Measurements from ENCODE around the gene TNS1. TPM values are rescaled to one million over a fixed set of nuclear protein-coding genes. Genes with fewer than 3 reads are reported as not detected.

TNS1 gene
- total RNA-seq, 1 donor from 2014 or later: 206 TPM

DNA sequence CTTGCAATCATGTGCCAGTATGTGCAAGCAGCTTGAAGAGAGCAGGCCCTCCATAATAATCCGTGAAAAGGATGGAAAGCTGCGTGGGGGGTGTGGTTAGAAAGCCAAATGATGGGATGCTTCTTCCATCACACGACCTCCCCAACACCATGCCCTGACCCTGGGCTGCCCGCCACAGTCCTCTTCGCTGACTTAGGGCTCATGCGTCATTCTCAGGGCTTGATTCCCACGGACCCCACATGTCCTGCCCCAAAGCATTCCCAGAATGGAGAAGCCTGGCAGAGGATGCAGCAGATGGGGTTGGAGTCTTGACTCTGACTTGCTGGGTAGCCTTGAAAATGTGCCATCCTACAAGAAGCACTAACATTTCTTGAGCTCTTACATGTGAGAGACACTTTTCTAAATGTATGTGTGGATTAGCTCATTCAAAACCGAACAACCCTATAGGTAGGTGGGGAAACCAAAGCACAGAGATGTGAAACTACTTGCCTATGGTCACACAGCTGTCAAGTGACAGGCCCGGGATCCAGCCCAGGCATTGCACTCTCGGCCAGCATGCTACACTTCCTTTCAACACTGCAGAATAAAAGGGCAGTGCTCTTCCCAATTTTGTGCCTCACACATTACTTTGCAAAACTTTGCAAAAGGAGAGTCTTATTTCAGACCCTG is 3.7 kb downstream of the TNS1 start:
- DNase-seq (ENCODE audit: low read depth): no peak

DNA sequence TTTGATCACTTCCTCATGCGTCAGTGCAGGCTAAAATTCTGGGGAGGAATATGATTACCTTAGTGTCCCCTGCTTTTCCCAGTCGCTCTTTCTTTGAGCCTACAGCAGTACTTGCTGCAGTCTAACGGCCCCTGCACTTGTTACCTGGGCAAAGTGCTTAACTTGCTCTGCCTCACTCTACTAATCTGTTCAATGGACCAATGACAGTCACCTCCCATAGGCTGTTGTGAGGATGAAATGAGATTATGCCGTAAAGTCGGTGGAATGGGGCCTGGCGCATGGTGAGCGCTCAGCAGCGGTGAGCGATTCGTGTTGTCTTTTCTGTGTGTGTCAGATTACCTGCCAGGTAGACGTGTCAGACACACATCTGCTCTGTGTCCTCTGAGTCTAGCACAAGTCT is 5.3 kb downstream of the TNS1 start:
- DNase-seq (ENCODE audit: low read depth): no peak

DNA sequence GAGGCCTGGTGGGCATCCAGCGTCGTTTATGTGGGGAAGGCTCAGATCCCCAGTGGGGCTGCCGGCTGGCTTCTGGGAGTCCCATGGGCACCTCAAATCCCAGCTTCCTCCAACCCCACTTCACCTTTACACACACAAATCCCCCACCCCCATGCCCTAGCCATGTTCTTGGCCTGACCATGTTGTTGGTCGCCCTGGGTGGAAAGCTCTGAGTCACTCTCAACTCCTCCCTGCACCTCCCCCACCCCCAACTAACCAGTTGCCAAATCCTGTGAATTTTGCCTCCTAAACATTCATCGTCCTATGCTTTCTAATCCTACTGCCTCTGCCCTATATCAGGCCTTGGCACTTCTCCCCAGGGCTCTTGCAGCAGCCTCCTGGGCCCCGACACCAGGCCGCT is 6.4 kb downstream of the TNS1 start:
- peak; percentile 74 for DNase-seq (ENCODE audit: low read depth)

DNA sequence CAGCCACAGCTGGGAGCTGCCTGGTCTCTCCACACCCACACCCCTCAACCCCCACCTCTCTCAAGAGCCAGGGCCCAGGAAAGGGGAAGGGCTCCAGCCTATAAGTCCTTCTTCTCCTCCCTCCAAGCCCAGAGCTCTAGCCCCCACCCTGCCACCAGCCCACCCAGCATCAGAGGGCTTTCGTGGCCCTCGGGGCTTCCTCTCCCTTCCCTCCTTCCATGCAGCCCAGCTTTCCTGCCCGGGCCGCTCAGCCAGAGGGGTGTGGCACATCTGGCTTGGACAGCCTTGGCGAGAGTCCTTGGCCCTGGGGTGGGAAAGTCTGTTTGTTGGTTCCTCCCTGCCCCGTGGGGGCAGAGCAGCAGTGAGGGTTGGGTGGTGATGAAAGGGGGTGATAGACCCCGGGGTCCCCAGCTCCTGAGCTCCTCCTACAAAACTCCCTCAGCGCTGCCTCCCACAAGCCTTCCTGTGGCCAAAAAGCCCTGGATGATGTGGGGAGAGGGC is 7.0 kb downstream of the TNS1 start:
- DNase-seq (ENCODE audit: low read depth): no peak

DNA sequence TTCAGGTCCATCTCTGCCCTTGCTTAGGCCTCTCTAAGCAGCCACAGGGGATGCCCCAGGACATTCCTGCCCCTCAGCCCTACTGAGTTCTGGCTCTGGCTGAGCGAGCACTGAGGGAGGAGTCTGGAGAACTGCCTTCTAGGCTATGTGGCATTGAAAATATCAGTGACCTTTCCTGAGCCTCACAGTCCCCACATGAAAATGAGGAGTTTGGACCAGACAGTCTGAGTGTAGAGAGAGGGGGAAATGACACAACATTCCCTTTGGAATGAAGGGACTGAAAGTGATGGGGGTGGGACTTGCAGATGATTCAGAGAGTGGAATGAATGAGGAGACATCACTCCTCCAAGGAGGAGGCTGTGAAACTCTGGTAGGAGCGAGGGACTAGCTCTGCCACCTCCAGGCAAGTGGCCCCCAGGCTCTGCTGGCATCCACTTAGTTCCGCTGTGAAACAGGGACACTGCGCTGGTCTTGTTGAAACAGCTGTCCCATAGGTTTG is 8.0 kb downstream of the TNS1 start:
- peak; percentile 73 for DNase-seq (ENCODE audit: low read depth)

DNA sequence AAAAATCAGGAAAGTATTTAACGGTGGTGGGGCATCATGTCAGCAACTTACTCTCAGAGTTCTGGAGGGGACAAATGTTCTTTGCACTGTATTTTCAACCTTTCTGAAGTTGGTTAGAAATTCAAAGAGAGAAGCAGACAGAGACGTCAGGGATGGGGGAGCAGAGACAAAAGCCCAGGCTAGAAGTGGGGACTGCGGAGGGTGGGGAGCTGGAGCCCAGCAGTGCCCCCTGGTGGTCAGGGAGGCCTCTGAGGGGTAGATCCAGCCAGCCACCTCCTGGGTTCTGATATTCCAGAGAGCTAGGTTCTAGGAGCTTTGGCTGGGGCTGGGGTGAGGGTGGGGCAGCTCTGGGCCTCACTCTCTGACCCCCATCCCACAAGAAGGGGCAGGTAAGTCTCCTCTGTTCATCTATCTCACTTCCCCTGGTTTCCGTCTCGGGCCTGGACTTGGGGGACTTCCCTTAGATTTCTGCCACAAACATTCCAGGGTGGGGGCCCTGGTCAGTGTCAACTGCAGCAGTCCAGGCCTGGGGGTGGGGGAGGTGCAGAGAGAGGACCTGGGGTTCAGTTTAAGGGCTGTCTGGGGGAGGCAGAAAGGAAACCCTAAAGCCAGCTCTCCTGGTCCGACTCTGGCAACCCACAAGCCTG is 8.9 kb downstream of the TNS1 start:
- no peak for DNase-seq (ENCODE audit: low read depth)

DNA sequence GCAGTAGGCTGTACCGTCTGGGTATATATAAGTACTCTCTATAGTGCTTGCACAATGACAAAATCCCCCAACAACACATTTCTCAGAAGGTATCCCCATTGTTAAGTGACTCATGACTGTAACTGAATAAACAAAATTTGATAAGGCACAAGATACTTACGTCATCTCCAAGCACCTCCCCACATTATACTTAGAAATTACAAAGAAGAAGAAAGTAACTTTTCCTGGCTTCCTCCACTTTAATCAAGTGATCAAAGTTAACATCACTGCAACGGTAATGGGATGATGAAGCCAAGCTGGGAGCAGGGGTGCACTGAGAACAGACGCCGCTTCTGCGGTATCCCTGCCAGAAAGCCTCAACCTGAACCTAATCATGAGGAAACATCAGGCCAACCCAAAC is 9.7 kb downstream of the TNS1 start:
- peak; percentile 52 for DNase-seq (ENCODE audit: low read depth)

DNA sequence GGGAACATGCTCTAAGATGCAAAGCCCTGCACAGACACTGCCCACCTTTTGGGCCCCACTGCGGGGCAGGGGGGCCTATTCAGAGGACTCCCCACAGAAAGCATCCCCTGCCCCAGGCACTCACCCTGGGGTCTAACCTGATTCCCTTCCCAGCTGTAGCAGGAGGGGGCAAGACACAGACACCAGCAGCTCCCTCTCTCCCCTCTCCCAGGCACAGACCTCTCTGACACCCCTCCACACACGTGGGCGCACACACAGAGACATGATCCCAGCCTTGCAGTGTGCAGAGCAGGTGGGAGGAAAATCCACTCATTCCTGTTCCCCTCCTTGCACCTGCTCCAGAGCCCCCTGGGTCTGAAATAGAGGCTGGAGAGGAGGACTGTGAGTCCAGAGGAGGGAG is 10.7 kb downstream of the TNS1 start:
- no peak for DNase-seq (ENCODE audit: low read depth)

DNA sequence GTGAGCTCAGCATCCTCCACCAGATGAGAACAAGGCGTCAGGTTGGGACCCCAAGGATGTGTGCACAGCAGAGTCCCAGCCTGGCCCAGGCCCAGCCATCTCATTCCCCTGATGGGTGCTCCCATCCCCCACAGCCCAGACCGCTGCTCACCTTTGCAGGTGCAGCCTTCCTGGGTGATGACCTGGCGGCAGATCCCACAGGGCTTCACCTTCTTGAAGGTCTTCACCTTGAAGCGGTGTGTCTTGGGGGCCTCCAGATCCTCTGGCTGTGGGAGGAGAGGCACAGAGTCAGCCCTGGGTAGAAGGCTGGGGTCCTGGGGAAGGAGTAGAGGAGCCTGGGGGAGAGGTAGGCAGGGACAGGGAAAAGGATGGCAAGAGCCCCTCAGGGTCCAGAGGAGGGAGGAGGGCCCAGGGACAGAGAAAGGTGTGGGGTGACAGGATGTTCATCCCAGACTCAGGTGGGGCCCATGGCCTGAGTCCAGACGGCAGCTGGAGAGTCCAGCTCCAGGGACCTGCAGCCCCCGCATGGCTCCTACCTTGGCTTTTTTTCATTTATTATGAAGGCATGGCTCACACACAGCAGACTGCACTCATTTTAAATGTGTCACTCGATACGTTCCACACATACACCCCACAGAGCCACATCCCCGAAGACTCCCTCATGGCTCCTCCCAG is 11.9 kb downstream of the TNS1 start:
- no peak for DNase-seq (ENCODE audit: low read depth)

DNA sequence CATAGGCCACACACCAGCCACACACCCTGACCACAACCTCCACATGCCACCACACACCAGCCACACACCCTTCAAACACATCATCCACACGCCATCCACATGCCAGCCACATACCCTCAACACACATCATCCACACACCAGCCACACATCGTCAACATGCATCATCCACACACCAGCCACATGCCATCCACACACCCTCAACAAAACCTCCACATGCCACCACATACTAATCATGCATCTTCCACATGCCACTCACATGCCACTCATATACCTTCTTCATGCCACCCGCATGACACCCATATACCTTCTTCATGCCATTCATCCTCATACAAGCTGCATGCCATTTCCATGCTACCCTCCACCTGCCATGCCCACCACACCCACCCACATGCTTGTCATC is 12.4 kb downstream of the TNS1 start:
- DNase-seq (ENCODE audit: low read depth): no peak

DNA sequence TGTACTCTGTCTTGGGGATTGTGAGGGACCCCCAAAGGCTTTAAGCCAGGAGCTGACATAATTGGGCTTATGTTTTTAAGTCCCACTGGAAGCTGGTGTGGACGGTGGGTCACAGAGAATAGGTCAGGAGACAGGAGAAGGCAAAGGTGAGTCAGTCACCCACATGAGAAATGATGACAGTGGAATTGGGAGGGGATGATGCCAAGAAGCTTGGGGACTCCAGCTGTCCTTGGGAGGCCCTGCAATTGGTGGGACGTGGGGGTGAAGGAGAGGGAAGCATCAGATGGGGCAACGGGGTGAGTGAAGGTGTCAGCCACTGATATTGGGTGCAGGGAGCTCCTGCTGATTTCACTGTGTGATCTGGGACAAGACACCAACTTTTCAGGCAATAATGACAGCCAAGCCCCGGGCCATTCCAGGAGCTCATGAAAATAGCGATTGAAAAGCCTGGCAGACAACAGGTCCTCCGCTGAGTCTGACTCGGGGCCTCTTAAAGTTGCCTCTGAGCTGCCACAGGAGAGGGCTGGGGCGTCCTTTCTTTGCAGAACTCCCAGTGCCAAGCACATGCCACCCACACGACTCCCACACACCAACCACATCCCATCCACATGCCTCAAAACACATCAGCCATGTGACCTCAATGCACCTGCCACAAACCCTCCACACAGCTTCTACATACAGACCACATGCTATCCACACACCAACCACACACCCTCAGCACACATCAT is 13.4 kb downstream of the TNS1 start:
- DNase-seq (ENCODE audit: low read depth): no peak

DNA sequence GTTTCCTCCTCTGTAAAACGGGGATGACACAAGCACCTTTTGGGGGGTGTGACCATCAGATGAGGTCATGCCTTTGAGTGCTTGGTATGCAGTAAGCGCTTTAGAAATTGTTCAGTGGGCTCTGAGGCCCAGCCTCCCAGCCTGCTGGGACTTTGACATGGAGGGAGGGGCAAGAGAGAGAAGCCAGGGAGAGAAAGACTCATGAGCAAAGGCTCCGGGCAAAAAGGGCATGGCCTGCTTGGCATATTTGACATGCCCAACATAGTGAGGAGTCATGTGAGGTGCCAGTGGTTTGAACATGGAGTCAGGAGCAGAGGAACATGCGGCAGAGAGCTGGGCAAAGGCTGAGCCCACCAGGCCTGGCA is 14.0 kb downstream of the TNS1 start:
- DNase-seq (ENCODE audit: low read depth): peak; percentile 73

DNA sequence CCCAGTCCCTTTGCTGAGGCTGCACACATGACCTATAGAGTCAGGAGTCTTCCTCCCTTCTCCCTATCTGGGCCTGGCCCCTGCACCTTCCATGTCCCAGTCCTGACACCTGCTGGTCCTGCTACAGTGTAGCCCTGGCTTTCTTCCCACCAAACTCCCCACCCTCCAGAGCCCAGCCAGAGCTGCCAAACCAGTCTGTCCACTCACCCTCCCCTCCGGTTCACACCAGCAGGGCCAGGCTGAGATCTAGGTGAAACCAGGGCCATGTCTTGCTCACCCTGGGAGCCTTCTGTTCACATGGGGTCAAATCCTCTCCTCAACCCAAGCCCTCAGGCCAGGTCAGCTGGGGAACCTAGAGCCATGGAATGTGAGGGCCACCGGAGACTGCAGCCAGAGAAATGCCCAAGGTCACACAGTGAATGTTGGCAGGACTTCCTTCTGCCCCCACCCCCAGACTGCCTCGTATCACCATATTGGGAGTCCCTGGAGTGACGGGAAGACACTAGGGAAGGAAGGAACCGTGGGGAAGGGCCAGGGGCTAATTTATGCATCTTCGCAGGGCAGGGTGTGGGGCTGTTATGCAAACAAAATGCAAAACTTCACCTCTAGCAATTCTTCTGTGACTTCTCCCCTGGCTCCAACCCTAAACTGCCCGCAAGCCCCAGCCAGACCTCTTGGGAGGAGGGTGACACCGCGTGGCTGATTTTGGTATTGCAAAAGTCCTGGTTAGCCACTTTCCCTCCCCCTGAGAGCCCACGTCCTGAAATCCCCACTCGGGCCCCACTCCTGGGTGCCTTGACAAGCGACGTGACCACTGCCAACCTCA is 14.6 kb downstream of the TNS1 start:
- DNase-seq (ENCODE audit: low read depth): peak; percentile 81

DNA sequence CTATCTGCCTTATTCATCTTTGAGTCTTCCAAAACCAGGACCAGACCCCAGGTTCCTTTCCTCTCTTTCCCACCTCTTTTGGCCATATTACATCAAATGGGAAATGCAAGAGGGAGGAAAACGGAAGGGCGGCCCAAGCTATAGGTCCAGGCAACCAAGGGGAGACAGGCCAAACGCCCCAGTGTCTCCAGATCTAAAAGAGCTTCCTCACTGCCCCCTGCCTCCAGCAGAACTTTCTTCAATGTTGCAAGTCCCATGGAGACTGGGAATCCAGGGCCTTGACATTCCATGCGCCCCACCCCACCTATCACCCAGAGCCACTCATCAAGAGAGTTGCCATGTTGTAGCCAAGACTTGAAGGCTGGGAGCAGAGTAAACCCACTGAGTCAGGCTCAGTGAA is 15.4 kb downstream of the TNS1 start:
- no peak for DNase-seq (ENCODE audit: low read depth)

DNA sequence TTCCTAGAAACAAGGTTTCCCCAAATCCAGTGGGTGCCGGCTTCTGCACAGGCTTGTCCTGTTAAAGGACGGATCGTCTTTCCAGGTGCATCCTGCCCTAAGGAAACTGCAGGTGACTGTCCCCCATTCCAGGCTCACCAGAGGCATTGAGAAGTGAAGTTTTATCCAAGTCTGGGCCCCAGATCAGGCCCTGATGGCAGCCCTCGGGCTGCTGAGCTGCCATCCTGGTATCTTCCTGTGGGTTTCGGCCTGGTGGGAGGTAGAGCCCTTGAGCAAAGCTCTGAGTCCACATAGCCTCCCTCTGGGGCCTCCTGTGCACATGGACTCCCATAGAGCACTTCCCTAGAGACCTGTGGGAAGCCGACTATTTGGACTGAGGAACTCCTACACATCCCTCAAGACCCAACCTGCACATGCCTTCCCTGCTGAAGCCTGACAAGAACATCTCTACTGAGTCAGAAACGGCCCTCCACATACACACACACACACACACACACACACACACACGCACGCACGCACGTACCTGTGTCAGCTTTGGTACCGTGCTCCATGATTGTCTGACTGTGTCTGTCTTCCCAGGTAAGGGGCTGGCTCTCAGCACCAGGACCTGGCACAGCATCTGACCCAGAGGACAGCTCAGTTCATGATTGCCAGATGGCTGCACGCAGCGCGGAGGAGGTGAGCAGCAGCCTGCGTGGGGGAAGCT is 16.4 kb downstream of the TNS1 start:
- no peak for DNase-seq (ENCODE audit: low read depth)

DNA sequence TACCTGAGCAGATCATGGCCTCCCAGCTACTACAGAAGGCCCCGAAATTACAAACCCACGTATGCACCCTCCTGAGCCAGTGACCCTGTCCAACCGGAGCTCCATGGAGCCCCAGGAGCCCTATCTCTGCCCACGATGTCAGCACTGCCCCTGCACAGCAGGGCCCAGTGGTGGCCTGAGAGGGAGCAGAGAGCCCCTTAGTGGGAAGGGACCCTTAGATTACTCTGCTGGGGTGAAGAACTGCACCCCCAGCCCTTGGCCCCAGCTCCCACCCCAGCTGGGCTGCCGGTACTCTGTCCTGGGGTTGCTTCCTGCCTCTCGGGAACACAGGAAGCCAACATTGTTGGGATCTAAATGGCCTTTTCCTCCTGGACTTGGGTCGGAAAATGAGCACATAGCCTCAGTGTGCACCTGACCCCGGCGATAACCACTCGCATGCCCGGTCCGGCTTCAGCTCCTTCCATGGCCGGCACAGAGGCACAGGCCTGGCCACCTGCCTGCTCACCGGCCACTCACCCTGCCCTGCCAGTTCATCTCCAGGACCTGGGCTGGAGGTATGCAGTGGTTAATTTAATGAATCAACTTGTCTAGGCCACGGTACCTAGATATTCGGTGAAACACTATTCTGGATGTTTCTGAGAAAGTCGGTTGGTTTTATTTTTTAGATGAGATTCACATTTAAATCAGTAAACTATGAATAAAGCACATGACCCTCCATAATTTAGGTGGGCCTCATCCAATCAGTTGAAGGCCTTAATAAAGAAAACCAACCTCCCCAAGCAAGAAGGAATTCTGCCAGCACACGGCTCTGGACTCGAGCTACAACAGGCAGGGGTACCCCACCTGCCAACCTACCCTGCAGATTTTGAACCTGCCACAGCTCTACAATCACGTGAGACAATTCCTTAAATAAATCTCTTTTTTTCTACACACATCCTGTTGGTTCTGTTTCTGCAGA is 19.2 kb downstream of the TNS1 start:
- DNase-seq (ENCODE audit: low read depth): no peak

DNA sequence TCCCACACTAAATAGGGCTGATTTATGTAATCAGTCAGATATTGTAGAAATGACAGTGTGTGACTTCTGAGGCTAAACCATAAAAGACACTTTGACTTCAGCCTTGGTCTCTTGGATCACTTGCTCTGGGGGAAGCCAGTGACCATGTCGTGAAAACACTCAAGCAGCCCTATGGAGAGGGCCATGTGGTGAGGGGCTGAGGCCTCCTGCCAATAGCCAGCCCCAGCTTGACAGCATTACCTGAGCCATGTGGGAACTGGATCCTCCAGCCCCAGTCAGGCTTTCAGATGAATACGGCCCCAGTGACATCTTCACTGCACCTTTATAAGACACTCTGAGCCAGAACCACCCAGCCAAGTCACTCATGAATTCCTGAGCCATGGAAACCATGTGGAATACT is 20.8 kb downstream of the TNS1 start:
- DNase-seq (ENCODE audit: low read depth): no peak

DNA sequence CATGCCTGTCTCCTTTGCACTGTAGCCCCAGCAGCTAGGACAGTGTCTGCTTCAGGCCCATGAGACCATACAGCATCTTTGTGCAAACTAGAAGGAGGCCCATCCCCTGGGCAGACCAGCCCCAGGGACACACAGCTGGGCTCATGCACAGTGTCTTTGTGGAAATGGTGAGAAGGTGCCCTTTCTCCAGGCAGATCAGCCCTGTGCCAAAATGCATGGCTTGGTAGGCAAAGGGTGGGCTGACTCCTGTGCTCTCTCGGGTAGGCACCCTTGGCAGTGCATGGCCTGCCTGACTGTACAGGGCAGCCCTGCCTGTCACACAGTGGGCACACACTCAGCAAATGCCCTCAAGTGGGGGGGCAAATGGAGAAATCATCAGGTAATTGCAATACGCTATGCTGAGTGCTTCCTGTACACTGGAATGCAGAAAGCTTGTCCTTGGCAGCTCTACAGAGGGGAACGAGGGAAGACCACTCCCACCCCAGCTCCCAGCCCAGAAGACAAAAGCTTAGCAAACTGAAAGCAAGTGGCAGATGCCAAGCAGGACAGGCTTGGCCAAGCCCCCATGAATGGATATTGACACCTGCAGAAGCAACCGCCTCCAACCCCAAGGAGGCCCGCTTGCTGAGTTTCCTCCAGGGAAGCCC is 21.6 kb downstream of the TNS1 start:
- DNase-seq (ENCODE audit: low read depth): no peak

DNA sequence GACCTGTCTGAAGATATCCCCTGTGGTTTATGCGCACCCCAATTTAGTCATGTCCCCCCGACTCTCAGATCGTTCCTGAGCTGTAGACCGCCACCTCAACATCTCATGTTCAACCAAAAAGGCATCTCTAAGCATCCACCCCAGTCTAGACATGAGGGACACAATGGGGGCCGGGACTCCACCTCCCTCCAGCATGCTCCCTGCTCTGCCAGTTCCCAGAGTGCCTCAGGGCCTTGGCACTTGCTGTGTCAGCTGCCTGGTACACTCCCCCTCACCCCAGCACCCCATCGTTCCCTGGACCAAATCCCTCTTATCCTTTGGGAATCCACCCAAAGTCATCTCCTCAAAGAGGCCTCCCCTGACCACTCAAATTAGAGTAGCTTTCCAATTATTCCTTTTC is 22.2 kb downstream of the TNS1 start:
- no peak for DNase-seq (ENCODE audit: low read depth)
